GM18511 (cell line): Measurements from ENCODE around the gene ERCC3.
"Not testable (repeated sequence)": the region's sequence is repeated elsewhere in the genome, so short reads cannot be mapped to it uniquely, and the experiment has no call there.

Experiments
- ATAC-seq: cut with Tn5 transposase; IDR thresholded peaks from one replicate; pipeline ENCODE4 v1.9.1; 2021; ENCODE audit warnings: mild to moderate bottlenecking, moderate library complexity; ENCODE audit not compliant: unreplicated experiment

Gene ERCC3

DNA sequence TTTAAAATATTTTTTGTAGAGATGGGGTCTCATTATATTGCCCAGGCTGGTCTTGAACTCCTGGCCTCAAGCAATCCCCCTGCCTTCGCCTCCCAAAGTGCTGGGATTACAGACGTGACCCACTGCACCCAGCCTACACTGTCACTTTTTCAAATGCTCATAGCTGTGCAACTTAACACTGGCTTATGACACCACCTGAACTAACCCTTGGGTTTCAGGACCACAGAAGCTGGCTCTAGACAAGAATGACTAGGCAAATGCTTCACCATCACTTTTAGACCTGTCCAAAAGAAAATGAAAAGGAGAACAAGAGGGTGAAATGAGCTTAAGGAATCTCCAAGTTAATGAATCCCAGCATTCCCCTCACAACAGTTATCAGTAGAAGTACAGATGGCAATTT, 13.3 kb downstream of the ERCC3 start:
- ATAC-seq, result no peak

GRCh38 chr2:127279781-127280180, 14.2 kb downstream of the ERCC3 start:
- no peak for ATAC-seq

DNA sequence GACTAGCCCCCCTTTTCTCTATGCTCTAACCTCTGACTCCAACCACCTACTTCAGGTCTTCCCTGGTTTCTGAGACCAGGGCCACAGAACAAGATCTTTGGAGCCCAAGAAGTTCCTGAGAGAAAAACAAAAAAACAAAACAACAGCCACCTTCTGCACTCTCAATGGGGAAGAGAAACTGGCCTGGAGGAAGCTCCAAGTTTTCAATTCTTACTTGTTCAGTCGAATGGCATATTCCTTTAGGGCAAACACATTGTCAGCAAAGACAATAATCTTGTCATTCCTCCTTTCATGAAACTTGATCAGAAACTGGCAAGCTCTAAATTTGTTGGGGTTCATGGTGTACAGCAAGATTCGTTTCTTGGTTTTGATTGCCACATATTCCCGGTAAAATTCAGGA, 15.0 kb downstream of the ERCC3 start:
- no peak for ATAC-seq

GRCh38 chr2:127277028-127277427, 16.9 kb downstream of the ERCC3 start:
- ATAC-seq, result peak; percentile 94

- no peak for ATAC-seq
These were observed 18.2 kb downstream of the ERCC3 start for GRCh38 chr2:127275789-127276188.

GRCh38 chr2:127275356-127275755, 18.6 kb downstream of the ERCC3 start:
- ATAC-seq, result no peak

GRCh38 chr2:127270663-127271062, 23.3 kb downstream of the ERCC3 start:
- no peak for ATAC-seq

GRCh38 chr2:127261804-127262406, 32.0 kb downstream of the ERCC3 start:
- no peak for ATAC-seq

DNA sequence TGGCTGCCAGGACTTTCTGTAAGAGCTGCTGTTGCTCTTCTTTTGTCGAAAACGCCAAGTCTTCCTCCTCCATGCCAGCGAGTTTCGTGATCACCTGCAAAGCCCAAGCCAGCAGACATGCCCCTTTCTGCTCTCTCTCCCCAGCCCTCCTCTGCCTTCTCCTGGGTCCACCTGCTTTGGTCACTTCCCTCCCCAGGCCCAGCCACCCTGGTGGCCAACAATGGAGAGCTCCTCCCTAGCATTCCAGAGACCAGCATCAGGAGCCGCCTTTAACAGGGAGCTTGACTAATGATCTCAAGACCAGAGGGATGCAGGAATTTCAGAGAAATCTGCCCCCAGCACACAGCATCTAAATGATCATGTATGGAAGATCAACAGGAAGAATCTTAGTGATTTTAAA, 34.6 kb downstream of the ERCC3 start:
- ATAC-seq, result no peak

- ATAC-seq, result no peak
These were observed 37.1 kb downstream of the ERCC3 start for GRCh38 chr2:127256866-127257265.

DNA sequence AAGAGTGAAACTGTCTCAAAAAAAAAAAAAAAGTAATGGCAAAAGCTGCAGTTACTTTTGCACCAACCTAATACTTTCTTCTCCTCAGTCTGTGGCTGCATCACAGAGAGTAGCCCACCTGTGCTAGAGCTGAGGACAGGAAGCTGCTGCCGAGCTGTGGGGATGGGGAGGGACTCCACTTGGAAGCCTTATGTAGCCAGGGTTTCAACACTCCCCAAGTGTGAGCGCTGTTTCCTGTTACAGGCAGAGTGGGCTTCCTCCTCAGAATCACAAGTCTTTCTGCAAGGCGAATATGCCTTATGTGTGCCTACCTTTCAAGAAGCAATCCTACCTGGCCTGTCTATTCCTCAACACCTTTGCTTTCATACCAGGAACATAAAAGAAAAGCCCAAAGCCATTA, 37.6 kb downstream of the ERCC3 start:
- no peak for ATAC-seq

DNA sequence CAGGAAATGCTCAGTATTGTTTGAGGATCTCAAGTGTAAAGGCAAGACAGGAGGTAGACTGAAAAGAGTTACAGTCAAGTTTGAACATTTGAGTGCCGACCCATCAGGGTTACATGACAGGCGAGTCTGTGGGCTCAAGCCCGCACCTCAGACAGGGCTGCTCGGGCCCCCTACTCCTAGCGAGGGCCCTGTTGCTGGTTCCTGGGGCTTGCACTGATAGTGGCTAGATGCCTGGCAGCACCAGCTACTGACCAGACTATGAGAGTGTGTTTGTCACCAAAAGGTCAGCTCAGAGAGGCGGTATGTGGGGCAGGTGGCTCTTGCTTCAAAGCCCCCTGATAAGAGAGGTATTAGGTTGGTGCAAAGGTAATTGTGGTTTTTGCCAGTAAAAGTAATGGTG, 38.2 kb downstream of the ERCC3 start:
- no peak for ATAC-seq

DNA sequence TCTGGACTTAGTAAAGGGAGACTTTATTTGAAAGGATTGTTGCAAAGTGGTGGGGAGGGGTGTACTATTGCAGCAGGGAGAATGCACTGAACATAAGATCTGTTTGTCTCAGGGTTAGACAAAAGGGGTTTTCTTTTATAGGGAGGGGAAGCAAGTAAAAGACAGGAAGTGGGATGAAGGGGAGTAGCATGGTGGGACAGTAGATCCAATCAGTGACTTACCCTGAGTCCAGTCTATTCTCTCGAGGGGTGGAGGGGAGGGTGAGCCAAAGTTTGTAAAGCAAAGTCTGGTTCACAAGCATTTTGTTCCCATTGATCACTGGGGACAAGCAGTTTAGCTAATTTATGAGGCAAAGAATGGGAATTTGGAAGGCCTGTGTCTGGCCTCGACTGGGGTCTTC, 38.8 kb downstream of the ERCC3 start:
- ATAC-seq, result no peak

- no peak for ATAC-seq
These were observed 39.5 kb downstream of the ERCC3 start for GRCh38 chr2:127254386-127254981.

DNA sequence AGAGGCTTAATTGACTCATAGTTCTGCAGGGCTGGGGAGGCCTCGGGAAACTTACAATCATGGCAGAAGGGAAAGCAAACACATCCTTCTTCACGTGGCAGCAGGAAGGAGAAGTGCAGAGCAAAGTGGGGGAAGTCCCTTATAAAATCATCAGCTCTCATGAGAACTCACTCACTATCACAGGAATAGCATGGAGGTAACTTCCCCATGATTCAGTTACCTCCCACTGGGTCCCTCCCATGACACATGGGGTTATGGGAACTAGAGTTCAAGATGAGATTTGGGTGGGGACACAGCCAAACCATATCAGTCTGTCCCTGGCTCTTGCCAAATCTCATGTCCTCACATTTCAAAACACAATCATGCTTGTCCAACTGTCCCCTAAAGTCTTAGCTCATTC, 52.8 kb downstream of the ERCC3 start:
- not testable (repeated sequence) for ATAC-seq

DNA sequence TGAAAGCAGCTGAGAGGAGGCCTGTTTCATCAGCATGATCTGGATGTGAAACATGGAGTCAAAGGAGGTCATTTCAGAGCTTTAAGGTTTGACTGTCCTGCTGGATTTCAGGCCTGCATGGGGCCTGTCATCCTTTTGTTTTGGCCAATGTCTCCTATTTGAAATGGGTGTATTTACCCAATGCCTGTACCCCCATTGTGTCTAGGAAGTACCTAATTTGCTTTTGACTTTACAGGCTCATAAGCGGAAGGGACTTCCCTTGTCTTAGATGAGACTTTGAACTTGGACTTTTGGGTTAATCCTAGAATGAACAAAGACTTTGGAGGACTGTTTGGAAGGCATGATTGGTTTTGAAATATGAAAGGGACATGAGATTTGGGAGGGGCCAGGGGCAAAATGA, 54.5 kb downstream of the ERCC3 start:
- ATAC-seq, result no peak

GRCh38 chr2:127237768-127238167, 56.2 kb downstream of the ERCC3 start:
- not testable (repeated sequence) for ATAC-seq

GRCh38 chr2:127235082-127235702, 58.8 kb downstream of the ERCC3 start:
- no peak for ATAC-seq

- no peak for ATAC-seq
These were observed 60.2 kb downstream of the ERCC3 start for GRCh38 chr2:127233710-127234109.

DNA sequence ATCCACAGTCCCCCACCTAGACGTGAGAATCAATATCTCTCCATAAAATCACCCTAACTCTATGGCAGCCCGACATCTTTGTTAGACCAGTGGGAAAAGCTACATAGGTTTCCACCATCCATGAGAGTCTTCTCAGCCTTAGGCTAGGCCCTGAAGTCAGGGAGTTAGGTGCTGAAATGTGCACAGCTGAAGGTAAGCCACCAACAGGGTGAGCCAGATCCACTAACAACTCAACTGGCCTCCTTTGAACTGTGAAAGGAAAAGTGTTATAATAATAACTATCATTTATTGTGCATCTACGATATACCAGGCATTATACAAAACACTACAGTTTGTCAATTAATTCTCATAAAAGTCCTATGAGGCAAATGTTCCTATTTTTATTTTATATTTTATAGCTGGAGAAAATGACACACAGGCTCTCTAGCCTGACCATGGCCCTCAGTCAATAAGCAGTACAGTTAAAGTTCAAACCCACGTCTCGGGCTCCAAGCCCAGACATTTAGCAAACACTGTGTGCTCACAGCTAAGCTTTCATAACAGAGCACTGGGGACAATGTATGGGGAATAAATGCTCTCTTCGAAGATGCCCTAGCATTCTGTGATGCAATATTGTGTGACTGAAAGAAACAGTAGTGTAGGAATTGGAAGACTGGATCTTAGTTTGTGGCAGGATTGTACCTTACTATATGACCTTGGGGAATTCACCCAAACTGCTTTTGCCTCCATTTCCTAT, 62.6 kb downstream of the ERCC3 start:
- ATAC-seq, result no peak

DNA sequence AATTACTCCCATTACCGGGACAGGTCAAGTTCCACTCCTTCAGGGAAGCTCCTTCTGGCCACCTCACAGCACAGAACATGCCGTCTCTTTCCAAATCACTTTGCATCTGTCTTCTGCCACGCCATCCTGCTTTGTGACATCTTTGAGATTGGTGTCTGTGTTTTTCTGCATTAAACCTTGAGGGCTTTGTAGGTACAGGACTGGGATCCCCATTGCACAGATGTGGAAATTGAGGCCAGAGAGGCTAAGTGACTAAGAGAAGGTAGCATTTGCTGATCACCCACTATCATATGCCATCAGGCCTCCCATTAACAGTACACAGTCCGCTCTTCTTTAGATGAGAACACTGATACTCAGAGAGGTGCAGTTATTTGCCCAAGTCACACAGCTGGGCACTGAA, 64.4 kb downstream of the ERCC3 start:
- no peak for ATAC-seq

DNA sequence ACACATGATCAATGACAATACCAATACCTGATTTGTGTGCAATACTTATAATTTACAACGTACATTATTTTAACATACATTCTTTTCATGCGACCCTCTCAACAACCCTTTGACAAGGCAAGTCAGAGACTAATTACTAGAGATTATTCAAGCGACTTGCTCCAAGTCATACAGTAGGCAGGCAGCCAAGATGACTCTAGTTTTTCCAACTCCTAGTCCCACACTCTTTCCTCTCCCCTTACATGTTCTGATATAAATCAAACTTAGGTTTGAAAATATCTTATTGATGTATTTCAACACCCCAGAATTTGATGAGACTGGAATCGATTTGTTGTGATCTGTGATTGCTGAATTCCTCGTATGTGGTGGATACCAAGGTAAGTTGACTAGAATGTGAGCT, 65.8 kb downstream of the ERCC3 start:
- no peak for ATAC-seq
